ENCODE measurements around the gene TP53BP2. TPM values are rescaled to one million over a fixed set of nuclear protein-coding genes. Genes with fewer than 3 reads are reported as not detected.
A peak's percentile ranks its signal among the peaks of the same experiment; 100 is the strongest.

The TP53BP2 gene
- total RNA-seq, 4 donors from 2014 or later: 22.2 to 85.1 (median 38.8) TPM

DNA sequence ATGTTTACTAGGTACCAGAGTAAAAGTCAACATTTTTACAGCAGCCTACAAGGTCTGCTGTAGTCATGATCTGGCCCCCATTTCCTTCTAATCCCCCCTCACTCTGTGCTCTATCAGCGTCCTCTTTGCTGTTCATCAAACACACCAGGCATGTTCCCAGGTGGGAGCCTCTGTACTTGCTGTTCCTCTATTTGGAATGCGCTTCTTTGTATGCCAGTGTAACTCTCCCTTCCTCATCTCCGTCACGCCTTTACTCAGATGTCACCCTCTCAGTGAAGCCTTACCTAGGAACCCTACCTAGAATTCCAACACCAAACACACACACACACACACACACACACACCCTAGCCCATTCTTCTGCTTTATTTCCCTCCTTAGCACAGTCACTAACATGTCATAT is 21.0 kb downstream of the TP53BP2 start:
- DNase-seq (no peak), ATAC-seq (no peak)
- no peaks in the 10 kb centered on the region for H3K36me3 ChIP-seq
- no peak overlapping the region for H3K27ac ChIP-seq
- intact Hi-C loops (cut with DNase I; ENCODE audit: low total_unique reads) (no loop called here), in situ Hi-C loops (cut with MboI; ENCODE audit: low sequenced_read_pairs in 4 of 4) (loop anchor here in 1 of 4 donors (25.0 kb wide), 1 partner anchor 88 kb away; no protein-coding TSS in a partner anchor)
- TF ChIP-seq, protein P1, sequence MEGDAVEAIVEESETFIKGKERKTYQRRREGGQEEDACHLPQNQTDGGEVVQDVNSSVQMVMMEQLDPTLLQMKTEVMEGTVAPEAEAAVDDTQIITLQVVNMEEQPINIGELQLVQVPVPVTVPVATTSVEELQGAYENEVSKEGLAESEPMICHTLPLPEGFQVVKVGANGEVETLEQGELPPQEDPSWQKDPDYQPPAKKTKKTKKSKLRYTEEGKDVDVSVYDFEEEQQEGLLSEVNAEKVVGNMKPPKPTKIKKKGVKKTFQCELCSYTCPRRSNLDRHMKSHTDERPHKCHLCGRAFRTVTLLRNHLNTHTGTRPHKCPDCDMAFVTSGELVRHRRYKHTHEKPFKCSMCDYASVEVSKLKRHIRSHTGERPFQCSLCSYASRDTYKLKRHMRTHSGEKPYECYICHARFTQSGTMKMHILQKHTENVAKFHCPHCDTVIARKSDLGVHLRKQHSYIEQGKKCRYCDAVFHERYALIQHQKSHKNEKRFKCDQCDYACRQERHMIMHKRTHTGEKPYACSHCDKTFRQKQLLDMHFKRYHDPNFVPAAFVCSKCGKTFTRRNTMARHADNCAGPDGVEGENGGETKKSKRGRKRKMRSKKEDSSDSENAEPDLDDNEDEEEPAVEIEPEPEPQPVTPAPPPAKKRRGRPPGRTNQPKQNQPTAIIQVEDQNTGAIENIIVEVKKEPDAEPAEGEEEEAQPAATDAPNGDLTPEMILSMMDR (IDR thresholded peaks at IDR 0.05 in 4 of 5, conservative IDR thresholded peaks at IDR 0.05 in 1 of 5): no peak
- no peak for TF ChIP-seq POLR2A (IDR thresholded peaks at IDR 0.05)
- H3K4me1 ChIP-seq: peaks cover 45 to 60% of the 10 kb centered on the region in 2 donors
- H3K4me3 ChIP-seq: no peak overlapping the region
- no peaks in the 10 kb centered on the region for H3K9me3 ChIP-seq
- no peaks in the 10 kb centered on the region for H3K27me3 ChIP-seq

DNA sequence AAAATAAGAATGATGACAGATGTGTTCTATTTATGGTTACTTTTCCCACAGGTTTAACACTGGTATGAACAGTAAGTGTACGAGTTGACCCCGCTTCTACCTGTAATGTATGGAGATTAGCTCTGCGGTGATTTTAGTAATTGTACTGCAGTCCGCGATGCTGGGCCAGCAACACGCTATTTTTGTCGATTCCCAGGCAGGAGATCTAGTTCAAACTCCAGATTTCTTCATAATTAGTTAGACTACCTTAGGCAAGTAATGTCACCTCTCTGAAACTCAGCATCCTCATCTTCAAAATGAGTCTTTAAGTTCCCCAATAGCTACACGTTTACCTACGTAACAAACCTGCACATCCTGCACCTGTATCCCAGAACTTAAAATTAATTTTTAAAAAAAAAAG is 21.5 kb downstream of the TP53BP2 start:
- no peak for ATAC-seq
- intact Hi-C loops (cut with DNase I; ENCODE audit: low total_unique reads): no loop called here

DNA sequence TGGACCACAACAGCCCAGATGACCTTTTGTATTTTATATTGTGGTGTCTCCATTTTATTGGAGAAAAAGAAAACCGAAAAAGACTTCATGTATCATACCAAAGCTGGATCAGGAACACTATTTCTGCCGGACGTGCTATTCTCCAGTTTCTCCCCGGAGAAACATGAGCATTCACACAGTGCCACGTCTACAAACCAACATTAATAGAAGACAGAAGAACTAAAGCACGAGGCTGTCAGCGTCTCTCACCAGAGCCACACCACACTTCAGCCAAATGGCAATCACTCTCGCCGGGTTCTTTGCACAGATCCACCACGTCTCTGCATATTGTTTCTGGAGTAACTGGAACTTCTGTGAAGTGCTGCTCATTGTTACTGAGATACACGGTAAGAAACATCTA is 24.8 kb downstream of the TP53BP2 start:
- H3K27me3 ChIP-seq: no peaks in the 10 kb centered on the region
- ATAC-seq: peak; percentile 81 to 83
- H3K4me1 ChIP-seq: peaks cover 43 to 49% of the 10 kb centered on the region in 2 donors
- H3K4me3 ChIP-seq: peak overlapping the region in 1 of 4 donors; percentile 5
- TF ChIP-seq POLR2A (IDR thresholded peaks at IDR 0.05): no peak
- TF ChIP-seq, protein P1 (IDR thresholded peaks at IDR 0.05 in 4 of 5, conservative IDR thresholded peaks at IDR 0.05 in 1 of 5): no peak
- DNase-seq: no peak
- H3K9me3 ChIP-seq: no peaks in the 10 kb centered on the region
- H3K27ac ChIP-seq: peak overlapping the region; percentile 21 to 73 (median 59)
- H3K36me3 ChIP-seq: no peaks in the 10 kb centered on the region
- in situ Hi-C loops (cut with MboI; ENCODE audit: low sequenced_read_pairs in 4 of 4): loop anchor here in 1 of 4 donors (25.0 kb wide), 1 partner anchor 91 kb away; no protein-coding TSS in a partner anchor
- intact Hi-C loops (cut with DNase I; ENCODE audit: low total_unique reads): no loop called here

More for the DNA sequence above, 21.5 kb downstream of the TP53BP2 start:
- Histone ChIP-seq H3K4me1 (peaks cover 43 to 58% of the 10 kb centered on the region in 2 donors), H3K36me3 (no peaks in the 10 kb centered on the region), H3K27ac (no peak overlapping the region), H3K27me3 (no peaks in the 10 kb centered on the region), H3K4me3 (no peak overlapping the region), H3K9me3 (no peaks in the 10 kb centered on the region)
- DNase-seq: no peak
- TF ChIP-seq, protein P1 (IDR thresholded peaks at IDR 0.05 in 4 of 5, conservative IDR thresholded peaks at IDR 0.05 in 1 of 5): no peak
- no peak for TF ChIP-seq POLR2A (IDR thresholded peaks at IDR 0.05)
- in situ Hi-C loops (cut with MboI; ENCODE audit: low sequenced_read_pairs in 4 of 4): loop anchor here in 1 of 4 donors (25.0 kb wide), 1 partner anchor 88 kb away; no protein-coding TSS in a partner anchor

DNA sequence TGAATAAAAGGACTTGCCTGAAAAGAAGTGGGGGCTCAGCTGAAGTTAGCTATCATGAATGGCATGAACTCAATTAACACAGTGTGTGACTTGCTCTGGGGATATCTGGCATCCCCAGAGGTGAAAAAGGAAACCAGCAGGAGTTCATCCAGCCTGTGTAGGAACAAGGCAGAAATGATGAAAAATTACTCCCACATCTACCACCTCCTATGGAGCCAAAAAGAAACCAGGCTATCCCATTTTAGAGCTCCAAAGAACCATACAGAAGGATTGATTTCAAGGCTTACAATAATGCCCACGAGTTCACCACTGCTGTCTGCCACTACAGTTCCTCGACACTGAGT is 25.3 kb downstream of the TP53BP2 start:
- Histone ChIP-seq H3K27me3 (no peaks in the 10 kb centered on the region), H3K4me1 (peaks cover 46 to 49% of the 10 kb centered on the region in 2 donors), H3K36me3 (no peaks in the 10 kb centered on the region), H3K9me3 (no peaks in the 10 kb centered on the region), H3K27ac (peak overlapping the region; percentile 21 to 73 (median 59)), H3K4me3 (peak overlapping the region in 1 of 4 donors; percentile 5)
- TF ChIP-seq POLR2A (IDR thresholded peaks at IDR 0.05): no peak
- TF ChIP-seq, protein P1 (IDR thresholded peaks at IDR 0.05 in 4 of 5, conservative IDR thresholded peaks at IDR 0.05 in 1 of 5): no peak
- ATAC-seq: peak in 1 of 2 donors; percentile 21
- in situ Hi-C loops (cut with MboI; ENCODE audit: low sequenced_read_pairs in 4 of 4): loop anchor here in 1 of 4 donors (25.0 kb wide), 1 partner anchor 92 kb away; no protein-coding TSS in a partner anchor
- DNase-seq: no peak
- intact Hi-C loops (cut with DNase I; ENCODE audit: low total_unique reads): no loop called here

Data from gastrocnemius medialis (tissue), 4 donors.